Stimulated activated CD4-positive, alpha-beta T cell treated with anti-CD3 and anti-CD28 coated beads, TNF-alpha, amount 100 ng/mL, for 1 hour (primary cell): Measurements from ENCODE around the gene PRRT1.
"Not testable (repeated sequence)": the region's sequence is repeated elsewhere in the genome, so short reads cannot be mapped to it uniquely, and the experiment has no call there.

ENCODE experiments used
- DNase-seq, 3 donors: peaks; one replicate each; pipeline ENCODE4 v3.0.0-alpha.2; 2020; ENCODE audit warnings: low read depth in 3 of 3, low spot score in 1 of 3

The PRRT1 gene

DNA sequence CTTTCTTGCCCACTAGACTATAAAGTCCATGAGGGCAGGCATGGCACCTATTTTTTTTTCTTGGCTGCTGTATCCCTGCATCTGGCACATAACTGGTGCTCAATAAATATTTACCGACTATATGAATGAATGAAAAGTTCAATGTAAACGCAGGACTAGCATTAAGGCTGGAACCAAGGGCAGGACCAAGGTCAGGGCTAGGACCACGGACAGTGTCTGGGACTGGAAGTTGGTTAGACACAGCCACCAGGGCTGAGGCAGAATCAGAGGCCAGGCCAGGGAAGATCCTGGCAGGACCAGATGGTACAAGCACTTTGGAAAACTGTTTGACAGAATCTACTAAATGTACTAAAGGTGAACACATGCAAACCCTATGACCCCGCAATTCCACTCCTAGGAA is 46.3 kb downstream of the PRRT1 start:
- no peak for DNase-seq

DNA sequence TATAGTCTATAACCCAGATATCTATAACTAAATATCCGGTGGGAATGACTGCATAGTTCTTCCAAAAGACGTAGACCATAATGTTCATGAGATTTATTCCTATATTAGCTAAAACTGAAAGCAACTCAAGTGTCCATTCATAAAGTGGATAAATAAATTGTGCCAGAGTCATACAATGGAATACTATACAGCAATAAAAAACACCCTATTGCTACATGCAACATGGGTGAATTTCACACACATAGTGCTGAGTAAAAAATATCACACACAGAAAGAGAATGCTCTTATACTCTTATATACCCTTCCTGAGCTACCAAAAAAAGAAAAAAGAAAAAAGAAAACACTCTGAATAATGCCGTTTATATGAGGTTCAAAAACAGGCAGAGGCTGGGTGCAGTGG is 49.5 kb downstream of the PRRT1 start:
- DNase-seq, result no peak

DNA sequence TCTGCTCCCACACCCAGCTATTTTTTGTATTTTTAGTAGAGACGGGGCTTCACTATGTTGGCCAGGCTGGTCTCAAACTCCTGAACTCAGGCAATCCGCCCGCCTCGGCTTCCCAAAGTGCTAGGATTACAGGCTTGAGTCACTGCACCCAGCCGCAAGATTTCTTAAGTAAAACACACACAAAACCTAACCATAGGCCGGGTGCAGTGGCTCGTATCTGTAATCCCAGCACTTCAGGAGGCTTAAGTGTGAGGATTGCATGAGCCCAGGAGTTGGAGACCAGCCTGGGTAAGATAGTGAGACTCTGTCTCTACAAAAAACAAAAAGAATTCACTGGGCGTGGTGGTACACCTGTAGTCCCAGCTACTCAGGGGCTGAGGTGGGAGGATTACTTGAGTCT is 51.5 kb downstream of the PRRT1 start:
- DNase-seq, result not testable (repeated sequence)
